ENCODE measurements around the gene MAT1A.

Gene MAT1A

GRCh38 chr10:80281784-80282765, 7.4 kb downstream of the MAT1A start:
- DNase-seq (ENCODE audit: low read depth): no peak

GRCh38 chr10:80281292-80281691, 8.2 kb downstream of the MAT1A start:
- no peak for DNase-seq (ENCODE audit: low read depth)

GRCh38 chr10:80280071-80280800, 9.2 kb downstream of the MAT1A start:
- DNase-seq (ENCODE audit: low read depth): no peak

- DNase-seq (ENCODE audit: low read depth): no peak
Measured at GRCh38 chr10:80279146-80279545, 10.3 kb downstream of the MAT1A start.

- no peak for DNase-seq (ENCODE audit: low read depth)
Measured at GRCh38 chr10:80278480-80278879, 11.0 kb downstream of the MAT1A start.

GRCh38 chr10:80277567-80278250, 11.7 kb downstream of the MAT1A start:
- no peak for DNase-seq (ENCODE audit: low read depth)

- DNase-seq (ENCODE audit: low read depth): no peak
Measured at GRCh38 chr10:80277016-80277415, 12.4 kb downstream of the MAT1A start.

- DNase-seq (ENCODE audit: low read depth): no peak
Measured at GRCh38 chr10:80276335-80276734, 13.1 kb downstream of the MAT1A start.

- no peak for DNase-seq (ENCODE audit: low read depth)
Measured at GRCh38 chr10:80275756-80276155, 13.7 kb downstream of the MAT1A start.

- DNase-seq (ENCODE audit: low read depth): no peak
Measured at GRCh38 chr10:80275135-80275498, 14.3 kb downstream of the MAT1A start.

GRCh38 chr10:80274396-80275134, 14.9 kb downstream of the MAT1A start:
- DNase-seq (ENCODE audit: low read depth): no peak

GRCh38 chr10:80273523-80274170, 15.8 kb downstream of the MAT1A start:
- DNase-seq (ENCODE audit: low read depth): no peak

GRCh38 chr10:80272793-80273522, 16.5 kb downstream of the MAT1A start:
- DNase-seq (ENCODE audit: low read depth): no peak

GRCh38 chr10:80271416-80271815, 18.0 kb downstream of the MAT1A start:
- DNase-seq (ENCODE audit: low read depth): no peak

GRCh38 chr10:80270887-80271286, 18.6 kb downstream of the MAT1A start:
- DNase-seq (ENCODE audit: low read depth): no peak

- DNase-seq (ENCODE audit: low read depth): no peak
Measured at GRCh38 chr10:80268938-80269588, 20.4 kb downstream of the MAT1A start.

- no peak for DNase-seq (ENCODE audit: low read depth)
Measured at GRCh38 chr10:80268266-80268665, 21.2 kb downstream of the MAT1A start.

GRCh38 chr10:80266513-80266863, 23.0 kb downstream of the MAT1A start:
- DNase-seq (ENCODE audit: low read depth): no peak

- no peak for DNase-seq (ENCODE audit: low read depth)
Measured at GRCh38 chr10:80265740-80266512, 23.5 kb downstream of the MAT1A start.
